Activated T-cell treated with anti-CD3 and anti-CD28 coated beads for 48 hours (primary cell): ENCODE data around the gene SNX9.
A peak's percentile ranks its signal among the peaks of the same experiment; 100 is the strongest.

Source experiments
- DNase-seq: peaks from one replicate; pipeline ENCODE4 v3.0.0-alpha.2; 2020; ENCODE audit warnings: low read depth

The SNX9 gene

DNA sequence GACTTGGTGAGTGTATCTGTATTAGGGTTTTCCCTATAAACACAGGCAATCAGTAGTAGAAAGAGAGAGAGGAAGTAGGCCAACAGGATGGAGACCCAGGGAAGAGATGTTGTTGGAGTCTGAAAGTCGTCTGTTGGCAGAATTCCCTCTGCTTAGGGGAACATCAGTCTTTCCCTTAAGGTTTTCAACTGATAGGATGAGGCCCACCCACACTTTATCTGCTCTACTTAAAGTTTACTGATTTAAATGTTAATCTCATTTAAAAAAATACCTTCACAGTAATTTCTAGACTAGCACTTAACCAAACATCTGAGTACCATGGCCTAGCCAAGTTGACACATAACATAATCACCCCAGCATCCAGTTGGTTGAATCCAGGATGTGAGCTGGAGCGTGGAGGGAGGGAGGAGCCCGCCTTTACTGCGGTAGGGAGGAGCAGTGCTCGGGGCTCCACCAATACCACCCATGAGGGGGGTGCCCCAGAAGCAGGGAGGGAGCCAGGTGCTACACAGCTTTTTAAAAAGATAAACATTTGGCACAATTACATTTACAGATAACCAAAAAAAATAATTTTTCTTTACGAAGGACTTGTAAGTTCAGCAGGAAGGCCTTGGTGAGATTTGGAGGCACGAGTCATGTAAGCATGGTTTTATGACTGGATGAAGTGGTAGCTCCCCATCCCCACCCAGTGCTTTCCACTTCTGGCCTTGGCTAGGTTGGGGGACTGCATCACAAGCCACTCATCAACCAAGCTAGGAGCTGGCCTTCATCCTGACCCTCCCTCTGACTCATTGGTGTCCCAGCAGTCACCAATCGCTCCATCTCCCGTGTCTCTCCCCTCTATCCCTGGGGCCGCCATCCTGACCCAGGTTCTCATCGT, 18.4 kb upstream of the SNX9 start:
- no peak for DNase-seq

DNA sequence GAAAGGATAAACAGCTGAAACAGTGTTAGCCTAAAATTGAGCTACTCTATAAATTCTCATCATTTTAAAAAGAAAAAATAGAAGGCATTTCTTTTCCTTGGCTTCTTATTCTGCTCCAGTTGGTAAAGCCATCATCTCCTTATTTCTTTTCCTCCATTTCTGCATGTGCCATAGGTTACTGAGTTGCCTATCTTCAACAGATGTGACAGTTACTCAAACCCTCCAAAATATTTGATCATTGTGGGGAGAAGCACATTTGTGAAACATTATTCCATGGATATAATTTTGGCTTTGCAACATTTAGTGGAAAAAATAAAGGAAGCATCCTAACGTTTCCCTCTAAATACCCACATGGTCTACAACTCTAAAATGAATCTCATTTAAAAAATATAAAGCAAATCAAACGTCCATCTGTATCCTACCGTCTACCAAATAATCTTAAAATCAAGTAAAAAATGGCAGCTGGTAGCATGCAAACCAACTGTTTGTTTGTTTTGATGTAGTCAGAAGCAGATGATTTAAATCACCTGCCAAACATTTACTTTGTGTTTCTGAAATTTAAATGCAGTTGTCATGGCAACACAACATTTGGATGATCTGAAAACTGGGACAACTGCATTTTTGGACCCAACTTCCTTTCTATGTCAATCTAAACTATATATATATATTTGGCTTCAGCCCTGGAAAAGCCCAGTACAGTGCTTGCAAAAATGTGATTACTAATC, 16.8 kb upstream of the SNX9 start:
- DNase-seq = no peak

DNA sequence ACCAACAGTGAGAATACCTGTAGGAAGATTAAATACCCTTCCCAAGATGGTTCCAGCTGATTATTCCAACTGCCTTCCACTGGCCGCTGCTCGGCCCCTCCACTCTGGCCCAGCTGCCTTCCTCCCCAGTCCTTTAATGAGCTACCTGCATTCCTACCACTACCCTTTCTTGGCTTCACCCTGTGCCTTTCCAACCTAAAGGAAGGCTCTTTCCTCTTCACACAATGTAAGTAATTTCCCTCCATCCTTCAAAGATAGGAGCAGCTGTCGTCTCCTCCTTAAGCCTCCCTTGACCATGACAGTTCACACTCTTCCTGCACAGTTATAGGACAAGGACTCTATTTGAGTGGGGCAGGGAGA, 16.2 kb upstream of the SNX9 start:
- DNase-seq = no peak

DNA sequence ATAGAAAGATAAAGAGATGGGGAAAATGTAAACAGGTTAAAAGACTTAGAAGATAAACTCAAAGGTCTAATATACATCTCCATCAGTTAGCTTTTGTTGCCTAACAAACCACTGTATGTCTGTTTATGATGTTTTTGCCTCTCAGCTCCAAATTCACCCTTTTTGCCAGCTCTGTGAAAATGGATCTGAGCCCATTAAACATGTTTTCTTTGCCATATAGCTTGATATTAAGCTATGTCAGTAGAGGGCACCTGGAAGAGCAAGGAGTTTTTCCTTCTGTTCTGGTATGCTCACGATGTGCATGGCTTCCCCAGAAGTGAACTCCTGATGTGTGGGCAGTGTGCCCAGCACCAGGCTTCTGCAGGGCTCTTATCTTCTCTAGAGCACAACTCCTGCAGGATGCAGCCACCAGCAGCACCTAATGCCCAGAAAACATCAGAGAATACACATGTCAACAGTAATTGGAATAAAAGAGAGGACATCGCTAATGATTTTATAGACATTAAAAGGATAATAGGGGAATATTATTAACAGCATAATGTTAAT, 14.6 kb upstream of the SNX9 start:
- DNase-seq = no peak

DNA sequence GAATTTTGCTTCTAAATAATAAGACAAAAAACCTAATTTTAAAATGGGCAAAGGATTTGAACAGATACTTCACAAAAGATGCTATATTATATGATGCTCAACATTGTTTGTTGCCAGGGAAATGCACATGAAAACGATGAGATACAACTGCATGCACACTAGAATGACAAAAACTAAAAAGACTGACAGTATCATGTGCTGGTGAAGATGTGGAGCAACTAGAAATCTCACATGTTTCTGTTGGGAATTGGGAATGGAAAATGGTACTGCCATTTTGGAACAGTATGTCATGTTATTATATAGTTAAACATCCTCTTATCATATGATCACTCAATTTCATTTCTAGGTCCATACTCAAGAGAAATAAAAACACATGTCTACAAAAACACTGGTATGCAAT, 13.4 kb upstream of the SNX9 start:
- DNase-seq = no peak

DNA sequence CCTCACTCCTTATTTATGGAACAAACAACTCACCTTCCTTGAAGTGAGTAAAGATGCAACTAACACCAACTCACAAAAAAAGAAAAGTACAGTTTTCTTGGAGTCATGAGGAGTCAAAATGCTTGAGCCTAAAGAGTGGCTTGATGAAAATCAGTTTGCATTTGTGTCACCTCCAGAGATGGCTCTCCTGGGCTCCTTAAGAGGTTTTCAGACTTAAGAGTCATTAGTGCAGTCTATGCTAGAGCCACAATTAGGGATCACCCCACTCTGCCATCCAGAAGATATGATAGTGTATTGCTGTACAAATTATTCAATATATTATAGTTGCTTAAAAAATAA, 11.9 kb upstream of the SNX9 start:
- no peak for DNase-seq

DNA sequence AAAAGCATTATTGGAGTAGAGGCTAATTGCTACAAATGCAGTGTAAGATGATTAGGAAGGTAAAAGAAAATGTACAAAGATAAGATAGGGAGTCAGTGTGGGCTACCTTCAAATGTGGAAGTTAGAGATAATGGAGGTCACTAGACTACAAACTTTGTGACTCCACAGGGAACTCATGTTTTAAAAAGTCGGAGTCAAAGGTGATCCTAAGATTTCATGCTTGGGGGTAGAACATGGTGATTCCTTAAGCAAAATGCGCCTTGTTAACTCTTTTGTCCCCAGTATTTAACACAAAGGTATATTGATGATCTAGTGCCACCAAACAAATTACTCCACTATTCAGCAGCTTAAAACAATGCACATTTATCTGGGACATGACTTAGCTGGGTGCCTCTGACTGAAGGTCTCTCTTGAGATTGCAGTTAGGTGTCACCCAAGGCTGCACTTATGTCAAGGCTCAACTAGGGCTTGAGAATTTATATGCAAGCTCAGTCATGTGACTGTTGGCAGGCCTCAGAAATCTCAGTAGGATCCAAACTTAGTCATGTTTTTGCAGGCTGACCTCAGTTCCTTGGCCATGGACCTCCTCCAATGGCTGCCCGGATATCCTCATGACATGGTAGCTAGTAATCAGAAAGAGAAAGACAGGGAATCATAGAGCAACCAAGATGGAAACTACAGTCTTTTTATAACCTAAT, 11.4 kb upstream of the SNX9 start:
- DNase-seq = no peak

DNA sequence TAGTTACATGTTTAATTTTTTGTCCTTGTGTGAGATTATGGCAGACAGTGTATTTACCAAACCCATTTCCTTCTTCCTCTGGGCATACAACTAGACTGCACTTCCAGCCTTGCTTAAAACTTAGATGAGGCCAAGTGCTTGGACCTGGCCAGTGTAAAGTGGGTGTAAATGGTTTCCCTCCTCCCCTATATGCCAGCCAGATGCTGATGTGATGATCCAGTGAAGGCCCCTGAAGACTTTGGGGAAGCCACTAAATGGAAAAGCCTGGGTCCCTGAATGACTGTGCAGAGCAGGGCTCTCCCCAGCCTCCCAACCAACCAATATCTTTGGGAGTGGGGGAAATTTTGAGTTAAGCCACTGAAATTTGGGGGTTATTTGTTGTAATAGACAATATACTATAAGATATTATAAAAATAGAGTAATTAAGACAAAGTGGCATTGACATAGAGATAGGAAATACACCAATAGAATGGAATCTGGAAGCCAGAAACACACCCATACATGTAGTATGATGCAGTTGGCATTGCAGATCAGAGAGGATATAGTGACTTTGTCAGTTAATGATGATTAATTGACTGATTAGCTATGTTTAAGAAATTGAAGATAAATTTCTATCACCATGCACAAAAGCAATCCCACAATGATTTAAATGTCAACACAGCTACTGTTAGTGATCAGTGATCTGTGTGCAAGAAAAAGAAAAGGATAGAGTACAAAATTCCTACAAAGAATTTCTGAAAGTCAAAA, 10.4 kb upstream of the SNX9 start:
- DNase-seq = no peak

DNA sequence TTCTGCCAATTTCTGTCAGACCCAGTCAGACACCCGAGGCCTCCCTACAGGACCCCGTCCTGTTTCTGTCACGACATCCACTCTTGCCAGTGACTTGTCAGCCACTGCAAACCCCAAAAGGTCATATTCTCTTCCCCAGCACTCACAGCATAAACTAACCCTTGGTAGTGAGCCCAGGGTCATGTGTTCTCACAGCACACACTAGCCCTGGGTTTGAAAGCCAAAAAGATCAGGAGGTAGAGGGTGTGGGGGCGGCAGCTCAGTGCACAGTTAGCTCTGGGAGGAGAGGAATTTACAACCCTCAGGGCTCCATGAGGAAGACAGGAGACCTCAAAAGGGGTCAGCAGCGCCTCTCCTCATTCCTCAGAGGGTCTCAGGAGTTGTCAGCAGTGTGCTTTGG, 9.9 kb upstream of the SNX9 start:
- DNase-seq = no peak

DNA sequence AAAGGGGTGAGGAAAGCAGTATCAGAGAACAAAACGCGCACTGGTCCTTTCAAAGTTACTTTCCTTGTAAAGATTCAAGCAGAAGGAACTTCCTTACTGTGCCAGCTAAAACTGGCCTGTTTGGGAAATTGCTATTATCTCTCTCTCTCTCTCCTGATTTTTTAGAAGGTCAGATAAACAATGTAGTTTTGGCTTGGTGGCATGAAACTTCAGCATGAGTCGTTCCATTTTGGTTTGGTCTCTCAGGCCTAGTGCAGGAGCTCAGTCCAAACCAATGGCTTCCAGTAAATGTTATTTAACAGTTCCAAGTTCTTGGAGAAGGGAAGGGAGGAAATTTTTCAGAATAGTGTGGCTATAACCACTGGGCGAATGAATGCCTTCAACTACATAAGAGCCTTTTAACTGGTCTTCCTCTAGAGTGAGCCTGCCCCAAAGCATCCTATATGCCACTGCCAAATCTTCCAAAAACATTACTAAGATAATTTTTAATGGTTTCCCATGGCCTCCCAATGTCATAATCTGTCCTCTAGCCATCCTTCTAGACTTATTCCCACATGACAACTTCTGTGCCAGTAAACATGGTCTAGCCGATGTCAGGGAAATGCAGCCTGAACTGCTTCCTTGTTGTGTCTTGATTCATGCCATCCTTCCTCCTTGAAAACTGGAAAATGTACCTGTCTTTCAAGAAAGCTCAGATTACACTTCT, 9.1 kb upstream of the SNX9 start:
- DNase-seq = no peak

DNA sequence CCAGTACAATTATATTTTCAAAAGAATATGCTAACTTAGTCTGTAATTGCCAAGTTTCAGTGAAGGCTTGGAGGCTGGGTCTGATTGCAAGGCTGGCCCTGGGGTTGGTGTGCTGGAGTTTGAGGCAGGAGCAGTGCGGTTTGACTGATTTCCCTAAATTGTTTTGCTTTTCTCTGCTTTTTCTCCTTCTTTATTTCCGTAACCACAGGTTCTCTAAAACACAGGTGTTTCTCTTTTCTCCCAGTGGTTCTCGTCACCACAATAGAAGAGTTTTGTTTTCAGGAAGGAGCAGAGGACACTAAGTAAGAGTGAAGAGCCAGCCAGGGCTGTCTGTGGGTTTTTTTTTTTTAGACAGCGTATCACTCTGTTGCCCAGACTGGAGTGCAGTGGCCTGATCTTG, 8.2 kb upstream of the SNX9 start:
- no peak for DNase-seq

DNA sequence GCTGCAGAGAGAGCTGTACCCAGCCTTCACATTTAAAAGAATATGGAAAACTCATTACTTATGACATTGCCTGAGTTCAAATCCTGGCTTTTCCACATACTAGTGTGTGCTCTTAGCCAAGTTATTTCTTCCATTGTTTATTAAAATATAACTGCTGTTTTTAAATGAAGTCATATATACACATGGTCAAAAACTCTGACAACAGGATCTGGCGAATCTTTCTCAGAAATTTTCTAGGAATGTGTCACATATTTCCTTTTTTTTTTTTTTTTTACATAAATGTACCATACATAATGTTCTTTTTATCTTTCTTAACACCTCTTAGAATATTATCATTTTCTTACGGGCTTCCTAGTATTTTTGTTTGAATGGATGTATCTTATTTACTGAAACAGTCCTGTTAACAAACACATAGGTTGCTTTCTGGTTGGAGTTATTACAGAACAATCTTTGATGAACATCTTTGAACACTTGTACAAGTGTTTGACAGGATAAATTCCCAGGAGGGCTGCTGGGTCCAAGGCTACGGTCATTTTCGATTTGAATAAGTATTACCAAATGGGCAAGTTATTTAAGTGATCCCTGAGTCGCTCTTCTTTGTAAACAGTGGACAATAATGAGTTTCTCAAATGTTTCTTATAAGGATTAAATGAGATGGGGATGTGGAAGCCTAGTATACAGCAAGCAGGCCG, 1.6 kb upstream of the SNX9 start:
- DNase-seq = no peak

DNA sequence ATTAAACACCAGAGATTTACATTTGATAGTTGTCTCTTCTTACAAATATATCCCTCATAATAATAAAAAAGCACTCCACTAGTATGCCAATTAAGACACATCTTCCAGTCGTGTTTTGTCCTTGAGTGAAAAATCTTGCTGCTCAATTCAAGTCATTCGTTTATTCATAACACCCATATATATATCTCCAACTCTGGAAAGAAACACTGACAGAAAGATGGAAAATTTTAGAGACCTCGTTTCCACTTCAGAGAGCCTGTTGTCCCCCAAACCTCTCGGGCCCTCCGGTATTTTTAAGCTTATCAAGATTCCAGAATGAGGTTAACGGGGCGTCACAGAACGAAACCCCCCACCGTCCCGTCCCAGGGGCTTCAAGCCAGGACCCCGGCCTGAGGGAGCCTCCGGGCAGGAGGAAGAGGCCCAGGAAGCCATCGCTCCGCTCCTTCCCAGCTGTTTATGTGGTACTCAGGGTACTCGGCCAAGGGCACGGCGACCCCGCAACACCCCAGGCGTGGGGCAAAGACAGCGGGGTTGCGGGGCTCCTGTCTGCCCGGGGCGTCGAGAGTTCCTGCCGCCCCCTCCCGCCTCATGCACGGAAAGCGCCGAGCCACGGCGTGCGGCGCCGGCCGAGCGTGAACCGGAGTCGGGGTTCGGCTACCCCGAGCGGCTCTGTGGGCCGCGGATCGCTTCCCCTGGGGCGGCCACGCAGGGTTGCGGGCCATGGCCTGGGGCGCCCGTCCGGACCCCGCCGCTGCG, 623 bp upstream of the SNX9 start:
- no peak for DNase-seq

DNA sequence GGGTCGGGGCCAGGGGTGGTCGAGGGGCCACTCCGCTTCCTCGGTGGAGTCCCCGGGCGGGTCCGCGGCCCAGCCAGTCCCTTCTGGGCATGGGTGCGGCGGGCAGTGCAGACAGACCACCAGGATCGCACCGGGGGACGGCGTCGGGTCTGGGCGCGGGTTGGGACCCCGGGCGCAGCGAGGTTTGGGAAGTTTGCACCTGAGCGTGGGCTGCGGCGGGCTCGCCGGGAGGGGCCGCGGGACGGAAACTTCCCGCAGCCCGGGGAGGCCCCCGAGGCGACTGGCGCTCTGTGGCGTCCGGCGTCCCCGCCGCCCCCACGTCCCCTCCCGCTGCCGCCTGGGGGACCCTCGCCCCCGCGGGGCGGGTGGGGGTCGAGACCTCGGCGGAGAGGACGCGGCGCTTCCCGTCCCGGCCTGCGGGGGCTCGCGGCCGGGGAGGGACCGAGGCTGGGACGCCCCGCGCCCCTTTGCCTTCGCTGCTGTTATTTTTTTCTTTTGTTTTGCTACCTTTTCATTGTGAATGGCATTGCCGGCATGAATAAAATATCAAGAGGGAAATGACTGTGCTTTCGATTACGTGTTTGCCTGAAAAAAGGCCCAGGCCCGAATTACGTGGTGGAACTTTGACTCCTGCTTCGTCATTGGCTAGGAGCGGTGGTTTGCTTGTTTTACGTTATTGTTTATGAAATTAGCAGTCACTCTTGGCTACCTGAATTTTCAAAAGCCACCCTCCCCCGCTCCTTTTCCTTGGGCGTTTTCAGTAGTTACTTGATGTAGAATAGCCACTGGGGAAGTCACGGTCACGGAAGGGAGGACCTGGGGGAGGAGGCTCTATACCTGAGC, 703 bp downstream of the SNX9 start:
- DNase-seq = peak; percentile 71

DNA sequence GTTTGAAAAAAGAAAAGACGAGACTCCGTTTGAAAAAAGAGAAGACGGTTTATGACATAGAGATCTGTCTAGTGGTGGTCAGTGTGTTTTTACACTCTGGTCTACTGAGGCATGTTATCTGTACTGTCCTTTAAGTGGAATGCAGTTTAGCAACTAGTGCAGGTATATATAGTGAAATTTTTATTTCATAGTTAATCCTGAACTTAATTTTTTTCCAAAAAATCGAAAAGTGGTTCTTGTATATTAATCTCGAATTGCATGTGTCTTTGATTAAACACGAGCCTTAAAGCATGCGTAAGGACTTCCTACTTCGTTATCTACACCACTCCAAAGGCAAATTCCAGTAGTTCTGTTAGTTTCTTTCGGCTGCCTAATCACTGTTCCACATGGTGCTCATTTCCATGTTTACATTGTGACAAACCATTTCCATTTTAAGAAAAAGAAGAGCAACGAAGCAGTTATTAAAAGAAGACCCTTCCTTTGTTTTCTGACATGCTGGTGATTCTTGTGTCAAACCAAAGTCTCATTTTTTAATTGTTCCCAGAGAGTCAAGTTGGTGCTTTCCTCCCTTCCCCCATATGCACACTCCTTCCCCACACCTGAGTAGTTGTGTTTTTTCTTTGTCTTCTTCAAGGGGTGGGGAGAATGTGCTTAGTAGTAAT, 2.3 kb downstream of the SNX9 start:
- DNase-seq = no peak

DNA sequence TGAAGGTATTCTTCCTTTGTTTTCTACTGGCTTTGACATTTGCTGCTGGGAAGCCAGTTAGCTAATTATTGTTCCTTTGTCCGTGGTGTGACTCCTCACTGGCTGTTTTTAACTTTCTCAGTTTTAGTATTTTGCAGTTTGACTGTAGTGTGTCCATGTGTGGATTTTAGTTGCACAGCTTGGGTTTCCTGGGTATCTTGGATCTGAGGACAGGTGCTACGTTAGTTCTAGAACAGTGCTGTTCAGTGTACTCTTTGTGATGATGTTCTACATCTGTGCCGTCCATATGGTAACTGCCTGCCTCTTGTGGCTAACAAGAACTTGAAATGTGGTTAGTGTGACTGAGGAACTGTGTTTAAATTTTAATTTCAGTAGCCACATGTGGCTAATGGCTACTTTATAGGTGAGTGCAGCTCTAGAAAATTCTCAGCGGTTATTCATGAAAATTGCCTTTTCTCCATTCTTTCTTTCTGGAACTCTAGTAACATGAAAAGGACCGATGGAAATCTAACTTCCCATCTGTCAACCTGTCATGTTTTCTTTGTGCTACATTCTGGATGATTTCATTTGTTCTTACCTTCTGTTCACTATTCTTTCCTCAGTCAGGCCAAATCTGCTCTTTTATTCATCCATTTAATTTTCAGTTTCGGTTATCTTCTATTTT, 7.4 kb downstream of the SNX9 start:
- no peak for DNase-seq

DNA sequence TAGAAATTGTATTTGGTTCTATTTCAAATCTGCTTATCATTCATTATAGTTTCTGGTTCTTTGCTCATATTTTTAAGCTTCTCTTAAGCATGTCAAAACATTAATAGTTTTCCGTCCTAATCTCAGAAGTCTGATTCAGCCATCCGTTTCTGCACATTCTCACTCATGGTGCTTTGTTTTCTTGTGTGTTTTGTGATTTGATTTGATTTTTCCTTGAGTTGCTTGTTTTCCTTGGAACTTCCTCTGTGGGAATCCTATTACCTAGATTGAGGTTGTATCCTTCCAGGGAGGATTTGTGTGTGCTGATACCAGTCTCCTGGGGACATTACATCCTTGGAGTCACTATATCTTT, 7.9 kb downstream of the SNX9 start:
- no peak for DNase-seq
